ENCODE measurements around the gene ROCK2.

ROCK2 gene

DNA sequence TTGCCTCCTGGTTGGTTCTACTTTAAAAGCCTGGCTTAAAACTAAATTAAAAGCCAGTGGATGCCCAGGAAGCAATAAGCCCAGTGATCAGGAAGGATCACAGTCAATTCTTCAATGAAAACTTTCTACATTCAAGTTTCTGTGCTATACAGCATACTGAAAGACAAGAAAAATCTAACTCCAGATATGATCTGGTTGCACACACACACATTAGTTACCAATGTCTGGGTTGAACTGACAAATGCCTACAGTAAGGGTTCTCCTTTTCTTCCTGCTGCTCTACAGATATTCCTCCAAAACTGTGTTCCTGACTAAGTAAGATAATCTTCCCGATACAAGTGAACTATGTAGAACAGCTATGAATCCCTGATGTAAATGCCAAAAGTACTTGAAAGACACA lies 81.3 kb downstream of the ROCK2 start:
- TF ChIP-seq EGR1 (IDR thresholded peaks at IDR 0.05) (no peak), FOXM1 (IDR thresholded peaks at IDR 0.05; ENCODE audit: borderline replicate concordance, low read depth) (no peak), CEBPB (IDR thresholded peaks at IDR 0.05) (no peak), YY1 (IDR thresholded peaks at IDR 0.05; ENCODE audit: low read depth) (no peak)

DNA sequence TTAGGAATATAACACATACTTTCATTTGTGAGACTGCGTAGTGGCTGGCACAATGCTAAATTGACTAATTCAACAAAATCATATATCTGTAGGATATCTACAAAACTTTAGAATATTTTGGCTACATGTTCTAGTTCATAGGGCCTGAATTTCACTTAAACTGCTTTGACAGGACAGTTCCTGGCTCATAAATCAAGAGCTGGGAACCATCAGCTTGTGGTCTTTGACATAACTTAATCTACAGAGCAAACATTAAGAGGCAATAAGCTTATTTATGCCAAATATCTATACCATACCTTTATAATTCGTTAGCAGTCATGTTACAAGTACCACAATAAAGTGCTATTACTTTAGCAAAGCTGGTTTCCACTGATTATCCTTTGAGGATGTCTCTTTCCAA lies 83.5 kb downstream of the ROCK2 start:
- TF ChIP-seq ZBTB7A (IDR thresholded peaks at IDR 0.05; ENCODE audit: low read depth) (no peak), FOXM1 (IDR thresholded peaks at IDR 0.05; ENCODE audit: borderline replicate concordance, low read depth) (no peak), RAD21 (IDR thresholded peaks at IDR 0.05; ENCODE audit: low read depth) (no peak), TCF12 (IDR thresholded peaks at IDR 0.05; ENCODE audit: low read depth) (no peak), TAF1 (IDR thresholded peaks at IDR 0.05; ENCODE audit: low read depth) (no peak), YY1 (IDR thresholded peaks at IDR 0.05; ENCODE audit: low read depth) (no peak), TEAD4 (IDR thresholded peaks at IDR 0.05) (no peak), EGR1 (IDR thresholded peaks at IDR 0.05) (no peak), NFIC (IDR thresholded peaks at IDR 0.05) (no peak), CREB1 (IDR thresholded peaks at IDR 0.05; ENCODE audit: low read depth) (no peak), CEBPB (IDR thresholded peaks at IDR 0.05) (no peak), EP300 (IDR thresholded peaks at IDR 0.05; ENCODE audit: borderline replicate concordance) (no peak)
- TF ChIP-seq, protein P1, sequence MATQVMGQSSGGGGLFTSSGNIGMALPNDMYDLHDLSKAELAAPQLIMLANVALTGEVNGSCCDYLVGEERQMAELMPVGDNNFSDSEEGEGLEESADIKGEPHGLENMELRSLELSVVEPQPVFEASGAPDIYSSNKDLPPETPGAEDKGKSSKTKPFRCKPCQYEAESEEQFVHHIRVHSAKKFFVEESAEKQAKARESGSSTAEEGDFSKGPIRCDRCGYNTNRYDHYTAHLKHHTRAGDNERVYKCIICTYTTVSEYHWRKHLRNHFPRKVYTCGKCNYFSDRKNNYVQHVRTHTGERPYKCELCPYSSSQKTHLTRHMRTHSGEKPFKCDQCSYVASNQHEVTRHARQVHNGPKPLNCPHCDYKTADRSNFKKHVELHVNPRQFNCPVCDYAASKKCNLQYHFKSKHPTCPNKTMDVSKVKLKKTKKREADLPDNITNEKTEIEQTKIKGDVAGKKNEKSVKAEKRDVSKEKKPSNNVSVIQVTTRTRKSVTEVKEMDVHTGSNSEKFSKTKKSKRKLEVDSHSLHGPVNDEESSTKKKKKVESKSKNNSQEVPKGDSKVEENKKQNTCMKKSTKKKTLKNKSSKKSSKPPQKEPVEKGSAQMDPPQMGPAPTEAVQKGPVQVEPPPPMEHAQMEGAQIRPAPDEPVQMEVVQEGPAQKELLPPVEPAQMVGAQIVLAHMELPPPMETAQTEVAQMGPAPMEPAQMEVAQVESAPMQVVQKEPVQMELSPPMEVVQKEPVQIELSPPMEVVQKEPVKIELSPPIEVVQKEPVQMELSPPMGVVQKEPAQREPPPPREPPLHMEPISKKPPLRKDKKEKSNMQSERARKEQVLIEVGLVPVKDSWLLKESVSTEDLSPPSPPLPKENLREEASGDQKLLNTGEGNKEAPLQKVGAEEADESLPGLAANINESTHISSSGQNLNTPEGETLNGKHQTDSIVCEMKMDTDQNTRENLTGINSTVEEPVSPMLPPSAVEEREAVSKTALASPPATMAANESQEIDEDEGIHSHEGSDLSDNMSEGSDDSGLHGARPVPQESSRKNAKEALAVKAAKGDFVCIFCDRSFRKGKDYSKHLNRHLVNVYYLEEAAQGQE (IDR thresholded peaks at IDR 0.05; ENCODE audit: low read depth) = no peak
- TF ChIP-seq, protein P2, sequence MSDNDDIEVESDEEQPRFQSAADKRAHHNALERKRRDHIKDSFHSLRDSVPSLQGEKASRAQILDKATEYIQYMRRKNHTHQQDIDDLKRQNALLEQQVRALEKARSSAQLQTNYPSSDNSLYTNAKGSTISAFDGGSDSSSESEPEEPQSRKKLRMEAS (IDR thresholded peaks at IDR 0.05) = no peak
- TF ChIP-seq, protein P3, sequence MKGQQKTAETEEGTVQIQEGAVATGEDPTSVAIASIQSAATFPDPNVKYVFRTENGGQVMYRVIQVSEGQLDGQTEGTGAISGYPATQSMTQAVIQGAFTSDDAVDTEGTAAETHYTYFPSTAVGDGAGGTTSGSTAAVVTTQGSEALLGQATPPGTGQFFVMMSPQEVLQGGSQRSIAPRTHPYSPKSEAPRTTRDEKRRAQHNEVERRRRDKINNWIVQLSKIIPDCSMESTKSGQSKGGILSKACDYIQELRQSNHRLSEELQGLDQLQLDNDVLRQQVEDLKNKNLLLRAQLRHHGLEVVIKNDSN (IDR thresholded peaks at IDR 0.05) = no peak

DNA sequence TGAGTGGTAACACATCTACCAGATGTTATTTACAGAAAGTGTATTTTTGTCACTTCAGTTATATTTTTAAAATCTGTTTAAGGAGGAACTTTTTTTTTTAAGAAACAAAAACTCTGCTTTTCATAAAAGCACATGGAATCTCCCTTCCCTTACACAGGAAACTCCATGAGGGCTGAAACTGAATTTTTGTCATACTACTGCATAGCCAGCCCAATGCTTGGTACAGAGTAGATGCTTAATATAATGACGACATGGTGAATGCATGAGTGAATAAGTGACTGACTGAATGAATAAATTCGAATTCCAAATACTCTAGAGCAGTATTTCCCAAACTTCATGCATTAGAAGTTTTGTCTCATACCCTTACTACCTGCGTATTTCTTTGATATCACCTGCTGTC lies 86.5 kb downstream of the ROCK2 start:
- no peak for TF ChIP-seq EP300 (IDR thresholded peaks at IDR 0.05; ENCODE audit: borderline replicate concordance)
- TF ChIP-seq CEBPB (IDR thresholded peaks at IDR 0.05) = no peak
- no peak for TF ChIP-seq FOXM1 (IDR thresholded peaks at IDR 0.05; ENCODE audit: borderline replicate concordance, low read depth)
- TF ChIP-seq RAD21 (IDR thresholded peaks at IDR 0.05; ENCODE audit: low read depth) = no peak
- TF ChIP-seq, protein P1 (IDR thresholded peaks at IDR 0.05; ENCODE audit: low read depth) = no peak
- TF ChIP-seq EGR1 (IDR thresholded peaks at IDR 0.05) = no peak
- no peak for TF ChIP-seq ZBTB7A (IDR thresholded peaks at IDR 0.05; ENCODE audit: low read depth)
- TF ChIP-seq TAF1 (IDR thresholded peaks at IDR 0.05; ENCODE audit: low read depth) = no peak
- TF ChIP-seq, protein P2 (IDR thresholded peaks at IDR 0.05) = no peak
- TF ChIP-seq YY1 (IDR thresholded peaks at IDR 0.05; ENCODE audit: low read depth) = no peak
- no peak for TF ChIP-seq TEAD4 (IDR thresholded peaks at IDR 0.05)
- TF ChIP-seq TCF12 (IDR thresholded peaks at IDR 0.05; ENCODE audit: low read depth) = no peak
- TF ChIP-seq NFIC (IDR thresholded peaks at IDR 0.05) = no peak
- TF ChIP-seq, protein P3 (IDR thresholded peaks at IDR 0.05) = no peak
- TF ChIP-seq CREB1 (IDR thresholded peaks at IDR 0.05; ENCODE audit: low read depth) = no peak

DNA sequence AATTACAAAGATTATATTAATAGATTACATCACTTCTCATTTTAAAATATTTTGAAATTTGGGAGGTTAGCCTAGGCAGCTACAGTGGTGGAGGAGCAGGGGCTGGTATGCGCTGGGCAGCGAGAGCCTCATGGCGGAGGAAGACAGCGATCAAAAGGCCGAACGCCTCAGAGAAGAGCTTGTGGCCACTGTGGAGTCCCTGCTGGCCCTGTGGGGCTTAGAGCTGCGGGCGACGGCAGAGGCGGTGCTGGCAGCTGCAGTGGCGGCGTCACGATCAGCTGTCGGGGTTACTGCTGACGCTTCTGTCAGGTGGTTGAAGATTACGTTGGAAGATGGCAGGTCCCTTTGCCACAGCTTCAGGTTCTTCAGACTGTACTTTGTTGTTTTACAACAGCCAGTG lies 87.4 kb downstream of the ROCK2 start:
- TF ChIP-seq CREB1 (IDR thresholded peaks at IDR 0.05; ENCODE audit: low read depth) = no peak
- TF ChIP-seq, protein P3 (IDR thresholded peaks at IDR 0.05) = no peak

DNA sequence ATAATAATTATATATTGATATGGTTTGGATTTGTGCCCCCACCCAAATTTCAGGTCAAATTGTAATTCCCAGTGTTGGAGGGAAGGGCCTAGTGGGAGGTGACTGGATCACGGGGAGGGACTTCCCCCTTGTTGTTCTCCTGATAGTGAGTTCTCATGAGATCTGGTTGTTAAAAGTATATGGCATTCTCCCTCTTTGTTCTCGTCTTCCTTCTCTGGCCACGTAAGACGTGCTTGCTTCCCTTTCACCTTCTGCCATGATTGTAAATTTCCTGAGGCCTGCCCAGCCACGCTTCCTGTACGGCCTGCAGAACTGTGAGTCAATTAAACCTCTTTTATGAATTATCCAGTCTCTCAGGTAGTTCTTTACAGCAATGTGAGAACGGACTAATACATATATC lies 88.3 kb downstream of the ROCK2 start:
- no peak for TF ChIP-seq TCF12 (IDR thresholded peaks at IDR 0.05; ENCODE audit: low read depth)
- TF ChIP-seq, protein P1 (IDR thresholded peaks at IDR 0.05; ENCODE audit: low read depth) = no peak
- no peak for TF ChIP-seq NFIC (IDR thresholded peaks at IDR 0.05)
- TF ChIP-seq EGR1 (IDR thresholded peaks at IDR 0.05) = no peak
- TF ChIP-seq TEAD4 (IDR thresholded peaks at IDR 0.05) = no peak

Data from Ishikawa (cell line).